Stomach smooth muscle (tissue), 2 donors: ENCODE data around the gene FYN.
"Not testable (repeated sequence)": the region's sequence is repeated elsewhere in the genome, so short reads cannot be mapped to it uniquely, and the experiment has no call there.

Source experiments
- H3K27ac ChIP-seq: one replicate; pipeline ENCODE4 v1.7.0; 2013; ENCODE audit warnings: mild to moderate bottlenecking, low read length, inconsistent platforms
- H3K27me3 ChIP-seq, 2 donors: one replicate each; pipeline ENCODE4 v1.7.0; 2013; ENCODE audit warnings: low read length in 2 of 2; ENCODE audit not compliant: insufficient read depth in 2 of 2, control insufficient read depth in 1 of 2
- H3K36me3 ChIP-seq, 2 donors: one replicate each; pipeline ENCODE4 v1.7.0; 2013; ENCODE audit warnings: low read length in 2 of 2; ENCODE audit not compliant: control insufficient read depth in 2 of 2, insufficient read depth in 2 of 2
- H3K4me1 ChIP-seq: one replicate; pipeline ENCODE4 v1.7.0; 2013; ENCODE audit warnings: low read length; ENCODE audit not compliant: control insufficient read depth, insufficient read depth
- H3K4me3 ChIP-seq, 2 donors: one replicate each; pipeline ENCODE4 v1.7.0; 2013; ENCODE audit warnings: low read length in 2 of 2
- H3K9ac ChIP-seq, 2 donors: one replicate each; pipeline ENCODE4 v1.7.0; 2013; ENCODE audit warnings: low read length in 2 of 2, mild to moderate bottlenecking in 1 of 2
- H3K9me3 ChIP-seq, 2 donors: one replicate each; pipeline ENCODE4 v1.7.0; 2013; ENCODE audit warnings: low read length in 2 of 2; ENCODE audit not compliant: control insufficient read depth in 2 of 2
- donor health status: healthy.
- donor health status: Pancreatic carcinoma.

FYN gene

GRCh38 chr6:111842271-111842822, 30.9 kb downstream of the FYN start:
- Histone ChIP-seq H3K4me1 (peaks cover 5% of the 10 kb centered on the region), H3K9me3 (no peaks in the 10 kb centered on the region), H3K36me3 (peaks cover 0 to 2% of the 10 kb centered on the region in 2 donors), H3K9ac (no peak overlapping the region), H3K4me3 (no peak overlapping the region), H3K27ac (no peak overlapping the region), H3K27me3 (no peaks in the 10 kb centered on the region)

GRCh38 chr6:111841822-111842221, 31.4 kb downstream of the FYN start:
- H3K36me3 ChIP-seq = peaks cover 0 to 2% of the 10 kb centered on the region in 2 donors
- no peak overlapping the region for H3K27ac ChIP-seq
- no peak overlapping the region for H3K4me3 ChIP-seq
- no peaks in the 10 kb centered on the region for H3K9me3 ChIP-seq
- H3K4me1 ChIP-seq = peaks cover 5% of the 10 kb centered on the region
- no peak overlapping the region for H3K9ac ChIP-seq
- H3K27me3 ChIP-seq = no peaks in the 10 kb centered on the region

GRCh38 chr6:111840803-111841202, 32.4 kb downstream of the FYN start:
- H3K4me1 ChIP-seq = peaks cover 5% of the 10 kb centered on the region
- H3K9me3 ChIP-seq = no peaks in the 10 kb centered on the region
- H3K9ac ChIP-seq = no peak overlapping the region
- H3K27ac ChIP-seq = no peak overlapping the region
- no peaks in the 10 kb centered on the region for H3K27me3 ChIP-seq
- no peak overlapping the region for H3K4me3 ChIP-seq
- H3K36me3 ChIP-seq = peaks cover 0 to 2% of the 10 kb centered on the region in 2 donors

- Histone ChIP-seq H3K9me3 (no peaks in the 10 kb centered on the region), H3K27ac (no peak overlapping the region), H3K27me3 (no peaks in the 10 kb centered on the region), H3K4me1 (no peaks in the 10 kb centered on the region), H3K36me3 (peaks cover 0 to 4% of the 10 kb centered on the region in 2 donors), H3K9ac (no peak overlapping the region), H3K4me3 (no peak overlapping the region)
Observed at GRCh38 chr6:111838749-111839484, 34.3 kb downstream of the FYN start.

GRCh38 chr6:111837641-111838500, 35.4 kb downstream of the FYN start:
- Histone ChIP-seq H3K4me1 (no peaks in the 10 kb centered on the region), H3K9ac (no peak overlapping the region), H3K27ac (no peak overlapping the region), H3K27me3 (no peaks in the 10 kb centered on the region), H3K9me3 (no peaks in the 10 kb centered on the region), H3K36me3 (peaks cover 0 to 4% of the 10 kb centered on the region in 2 donors), H3K4me3 (no peak overlapping the region)

- Histone ChIP-seq H3K4me1 (no peaks in the 10 kb centered on the region), H3K27ac (no peak overlapping the region), H3K27me3 (no peaks in the 10 kb centered on the region), H3K9me3 (no peaks in the 10 kb centered on the region), H3K36me3 (peaks cover 0 to 4% of the 10 kb centered on the region in 2 donors), H3K4me3 (no peak overlapping the region), H3K9ac (no peak overlapping the region)
Observed at GRCh38 chr6:111837007-111837406, 36.2 kb downstream of the FYN start.

GRCh38 chr6:111835807-111836206, 37.4 kb downstream of the FYN start:
- Histone ChIP-seq H3K9ac (no peak overlapping the region), H3K4me1 (no peaks in the 10 kb centered on the region), H3K27me3 (no peaks in the 10 kb centered on the region), H3K27ac (no peak overlapping the region), H3K9me3 (no peaks in the 10 kb centered on the region), H3K4me3 (no peak overlapping the region), H3K36me3 (peaks cover 0 to 4% of the 10 kb centered on the region in 2 donors)

GRCh38 chr6:111835398-111835797, 37.9 kb downstream of the FYN start:
- H3K4me3 ChIP-seq, H3K27me3 ChIP-seq, H3K36me3 ChIP-seq: not testable (repeated sequence)

GRCh38 chr6:111834356-111834755, 38.9 kb downstream of the FYN start:
- no peaks in the 10 kb centered on the region for H3K27me3 ChIP-seq
- H3K9ac ChIP-seq = no peak overlapping the region
- no peak overlapping the region for H3K4me3 ChIP-seq
- H3K4me1 ChIP-seq = no peaks in the 10 kb centered on the region
- peaks cover 0 to 2% of the 10 kb centered on the region in 2 donors for H3K36me3 ChIP-seq
- no peaks in the 10 kb centered on the region for H3K9me3 ChIP-seq
- H3K27ac ChIP-seq = no peak overlapping the region

More at GRCh38 chr6:111835398-111835797, 37.9 kb downstream of the FYN start:
- not testable (repeated sequence) for H3K9me3 ChIP-seq, H3K9ac ChIP-seq, H3K4me1 ChIP-seq, H3K27ac ChIP-seq

- H3K4me3 ChIP-seq = no peak overlapping the region
- H3K27ac ChIP-seq = no peak overlapping the region
- H3K9me3 ChIP-seq = no peaks in the 10 kb centered on the region
- H3K4me1 ChIP-seq = no peaks in the 10 kb centered on the region
- peaks cover 0 to 2% of the 10 kb centered on the region in 2 donors for H3K36me3 ChIP-seq
- H3K27me3 ChIP-seq = no peaks in the 10 kb centered on the region
- H3K9ac ChIP-seq = no peak overlapping the region
Observed at GRCh38 chr6:111832833-111833418, 40.3 kb downstream of the FYN start.
